Astrocyte of the cerebellum (primary cell): Measurements from ENCODE around the gene TADA2A.

Experiments used
- DNase-seq: peaks from one replicate; pipeline ENCODE4 v3.0.0-alpha.2; 2011; ENCODE audit warnings: low read depth
- H3K4me3 ChIP-seq: 2 replicates; pipeline ENCODE4 v1.5.1; 2011; ENCODE audit warnings: mild to moderate bottlenecking, low read depth, low read length, moderate library complexity
- CTCF ChIP-seq: IDR thresholded peaks from 2 replicates; pipeline ENCODE4 v1.5.1; 2012; ENCODE audit warnings: low read length, low read depth, moderate library complexity, mild to moderate bottlenecking; ENCODE audit errors: missing control alignments
- in situ Hi-C: cut with HindIII; loops from 2 replicates; pipeline ENCODE4 v1.10.0; 2017; ENCODE audit warnings: low sequenced_read_pairs

Gene TADA2A

GRCh38 chr17:37365589-37365988 is 41.1 kb upstream of the TADA2A start:
- no peak for TF ChIP-seq CTCF
- no peak for DNase-seq
- H3K4me3 ChIP-seq, result no peak overlapping the region
- in situ Hi-C loops, result no loop called here

- no peak for TF ChIP-seq CTCF
- in situ Hi-C loops, result no loop called here
- H3K4me3 ChIP-seq, result no peak overlapping the region
- DNase-seq, result no peak
Observed at GRCh38 chr17:37368577-37368976, 38.1 kb upstream of the TADA2A start.

- peak; percentile 84 for DNase-seq
- H3K4me3 ChIP-seq, result no peak overlapping the region
- TF ChIP-seq CTCF, result peak; percentile 100
- in situ Hi-C loops, result no loop called here
Observed at GRCh38 chr17:37373530-37374159, 33.0 kb upstream of the TADA2A start.

- TF ChIP-seq CTCF, result no peak
- in situ Hi-C loops, result no loop called here
- DNase-seq, result no peak
- H3K4me3 ChIP-seq, result no peak within 1 kb of the TSS
Observed at GRCh38 chr17:37375706-37376105, 31.0 kb upstream of the TADA2A start, which contains the start of gene C17orf78. Gene C17orf78 (plus strand): TSS chr17:37375985. CDS start chr17:37376093, 108 bp downstream.

GRCh38 chr17:37382056-37382455 is 24.6 kb upstream of the TADA2A start:
- no peak for DNase-seq
- TF ChIP-seq CTCF, result no peak
- in situ Hi-C loops, result no loop called here
- no peak overlapping the region for H3K4me3 ChIP-seq

GRCh38 chr17:37384560-37385149 is 22.0 kb upstream of the TADA2A start:
- in situ Hi-C loops, result no loop called here
- no peak for DNase-seq
- no peak overlapping the region for H3K4me3 ChIP-seq
- no peak for TF ChIP-seq CTCF
